Sigmoid colon (tissue), 7 donors: ENCODE results near the gene CRTC1. TPM values are rescaled to one million over a fixed set of nuclear protein-coding genes. Genes with fewer than 3 reads are reported as not detected.

Experiments
- DNase-seq: peaks from one replicate; pipeline ENCODE4 v3.0.0-alpha.2; 2019
- H3K27ac ChIP-seq, 4 donors: fragments of 200-600 bp; sonication (generic); one replicate each; pipeline ENCODE4 v1.5.1; 2016 to 2019; ENCODE audit warnings: mild to moderate bottlenecking in 1 of 4
- H3K27me3 ChIP-seq, 3 donors: fragments of 200-600 bp; sonication (generic); one replicate each; pipeline ENCODE4 v1.5.1; 2019; ENCODE audit warnings: mild to moderate bottlenecking in 1 of 3
- H3K36me3 ChIP-seq, 4 donors: fragments of 200-600 bp; sonication (generic); one replicate each; pipeline ENCODE4 v1.5.1; 2016 to 2019
- H3K4me1 ChIP-seq, 4 donors: fragments of 200-600 bp; sonication (generic); one replicate each; pipeline ENCODE4 v1.5.1; 2017 to 2019
- H3K4me3 ChIP-seq, 4 donors: fragments of 200-600 bp; sonication (generic); one replicate each; pipeline ENCODE4 v1.5.1; 2017 to 2019; ENCODE audit warnings: mild to moderate bottlenecking in 2 of 4, moderate library complexity in 1 of 4
- H3K9me3 ChIP-seq, 4 donors: fragments of 200-600 bp in 3 of 4; sonication (generic) in 3 of 4; one replicate each; pipeline versions ENCODE4 v1.5.1 to v1.6.1; 2013 to 2019
- CTCF ChIP-seq, 4 experiments: fragments of 450-650 bp in 3 of 4; fragments of 200-600 bp in 1 of 4; IDR thresholded peaks; one replicate each; pipeline ENCODE4 v1.5.1; 2016 to 2019; ENCODE audit warnings: antibody characterized with exemption in 4 of 4, mild to moderate bottlenecking in 3 of 4, moderate library complexity in 2 of 4
- EP300 ChIP-seq, 4 donors: sonication (generic); formaldehyde crosslinking; IDR thresholded peaks; one replicate each; pipeline ENCODE4 v1.6.1; 2017; ENCODE audit warnings: antibody characterized with exemption in 4 of 4
- POLR2A ChIP-seq, 2 donors: fragments of 450-650 bp; IDR thresholded peaks; one replicate each; pipeline ENCODE4 v1.6.1; 2016; ENCODE audit warnings: antibody characterized with exemption in 2 of 2, mild to moderate bottlenecking in 2 of 2, moderate library complexity in 2 of 2
- POLR2AphosphoS5 ChIP-seq, 4 donors: sonication (generic); formaldehyde crosslinking; IDR thresholded peaks; one replicate each; pipeline ENCODE4 v1.6.1; 2017; ENCODE audit warnings: antibody characterized with exemption in 4 of 4
- WGBS, 2 donors: extraction: QIAGEN DNeasy Blood & Tissue Kit; methylation state at CpG; one replicate each; pipeline ENCODE4 v1.1.7; 2013; 5-methylcytosine and 5-hydroxymethylcytosine counted together
- intact Hi-C: fragments of 100-400 bp; cut with DNase I; formaldehyde crosslinking; loops from one replicate; pipeline ENCODE4 v1.15.1; 2023
- polyA plus RNA-seq, 3 donors: library from polyadenylated mRNA; stranded (reverse); fragments of 200-250 nt; gene quantifications; one replicate each; pipeline ENCODE4 v1.2.3, GENCODE V29; 2013
- total RNA-seq, 4 donors: library from RNA; depleted of rRNA; stranded (reverse); fragments of >200 nt; gene quantifications; one replicate each; pipeline ENCODE4 v1.1.0, GENCODE V29; 2016
- donor health status: healthy with polysubstance abuse.
- donor health status: Bipolar disorder and iron deficiency.
- donor health status: healthy.

Gene CRTC1
- total and polyA plus RNA-seq, 7 donors: 2.5 to 8.9 (median 3.6) TPM

GRCh38 chr19:18796239-18796638 is 112.8 kb downstream of the CRTC1 start:
- Histone ChIP-seq H3K9me3 (no peaks in the 10 kb centered on the region), H3K36me3 (no peaks in the 10 kb centered on the region), H3K4me1 (peaks cover 0 to 7% (median 2%) of the 10 kb centered on the region in 4 donors), H3K27ac (no peak overlapping the region), H3K27me3 (peaks cover 11 to 91% (median 43%) of the 10 kb centered on the region in 3 donors), H3K4me3 (no peak overlapping the region)
- intact Hi-C loops: no loop called here
- TF ChIP-seq CTCF (IDR thresholded peaks at IDR 0.05) (no peak), EP300 (IDR thresholded peaks at IDR 0.05) (no peak), POLR2A (IDR thresholded peaks at IDR 0.05) (no peak), POLR2AphosphoS5 (IDR thresholded peaks at IDR 0.05) (no peak)
- WGBS, 2 donors: 47 to 82% methylated on average over 2 of the region's 2 CpGs
- no peak for DNase-seq

- WGBS, 2 donors: 14 to 48% methylated on average over 22 of the region's 22 CpGs
- no peak for TF ChIP-seq POLR2AphosphoS5 (IDR thresholded peaks at IDR 0.05)
- Histone ChIP-seq H3K36me3 (no peaks in the 10 kb centered on the region), H3K27ac (no peak overlapping the region), H3K4me3 (no peak overlapping the region), H3K4me1 (peaks cover 0 to 6% (median 2%) of the 10 kb centered on the region in 4 donors), H3K9me3 (no peaks in the 10 kb centered on the region), H3K27me3 (peaks cover 5 to 70% (median 29%) of the 10 kb centered on the region in 3 donors)
- intact Hi-C loops: no loop called here
- peak; percentile 51 for DNase-seq
Observed at GRCh38 chr19:18798384-18799352, 115.2 kb downstream of the CRTC1 start.

GRCh38 chr19:18799389-18799970 is 116.0 kb downstream of the CRTC1 start:
- intact Hi-C loops: no loop called here
- no peaks in the 10 kb centered on the region for H3K9me3 ChIP-seq
- peaks cover 0 to 6% (median 2%) of the 10 kb centered on the region in 4 donors for H3K4me1 ChIP-seq
- H3K27ac ChIP-seq: no peak overlapping the region
- TF ChIP-seq CTCF (IDR thresholded peaks at IDR 0.05): no peak
- TF ChIP-seq POLR2AphosphoS5 (IDR thresholded peaks at IDR 0.05): no peak
- TF ChIP-seq POLR2A (IDR thresholded peaks at IDR 0.05): no peak
- no peak for TF ChIP-seq EP300 (IDR thresholded peaks at IDR 0.05)
- H3K27me3 ChIP-seq: peaks cover 5 to 71% (median 29%) of the 10 kb centered on the region in 3 donors
- no peak for DNase-seq
- no peaks in the 10 kb centered on the region for H3K36me3 ChIP-seq
- H3K4me3 ChIP-seq: no peak overlapping the region

- TF ChIP-seq CTCF (IDR thresholded peaks at IDR 0.05): no peak
- no peak for TF ChIP-seq POLR2AphosphoS5 (IDR thresholded peaks at IDR 0.05)
- no peak for TF ChIP-seq POLR2A (IDR thresholded peaks at IDR 0.05)
- Histone ChIP-seq H3K36me3 (no peaks in the 10 kb centered on the region), H3K4me1 (peaks cover 0 to 6% (median 2%) of the 10 kb centered on the region in 4 donors), H3K27me3 (peaks cover 5 to 71% (median 26%) of the 10 kb centered on the region in 3 donors), H3K9me3 (no peaks in the 10 kb centered on the region), H3K27ac (no peak overlapping the region), H3K4me3 (no peak overlapping the region)
- no peak for DNase-seq
- intact Hi-C loops: no loop called here
Observed at GRCh38 chr19:18800079-18800478, 116.6 kb downstream of the CRTC1 start.

- 87% methylated on average over 10 of the region's 10 CpGs for WGBS, 2 donors
- no peak for TF ChIP-seq POLR2A (IDR thresholded peaks at IDR 0.05)
- no peak for TF ChIP-seq CTCF (IDR thresholded peaks at IDR 0.05)
- TF ChIP-seq EP300 (IDR thresholded peaks at IDR 0.05): no peak
- TF ChIP-seq POLR2AphosphoS5 (IDR thresholded peaks at IDR 0.05): no peak
Observed at GRCh38 chr19:18800636-18801035, 117.2 kb downstream of the CRTC1 start.

More at GRCh38 chr19:18800636-18801035, 117.2 kb downstream of the CRTC1 start:
- H3K27ac ChIP-seq: no peak overlapping the region
- intact Hi-C loops: no loop called here
- no peak overlapping the region for H3K4me3 ChIP-seq
- no peak for DNase-seq
- peaks cover 5 to 66% (median 20%) of the 10 kb centered on the region in 3 donors for H3K27me3 ChIP-seq
- no peaks in the 10 kb centered on the region for H3K36me3 ChIP-seq
- peaks cover 0 to 2% (median under 1%) of the 10 kb centered on the region in 4 donors for H3K4me1 ChIP-seq
- H3K9me3 ChIP-seq: no peaks in the 10 kb centered on the region
